ENCODE results near the gene CDH23. TPM values are rescaled to one million over a fixed set of nuclear protein-coding genes. Genes with fewer than 3 reads are reported as not detected.

CDH23 gene
- total and polyA plus RNA-seq, 2 donors (not counting 1 experiment from before 2014, with no cell fraction given) = 0.37 to 0.89 TPM

DNA sequence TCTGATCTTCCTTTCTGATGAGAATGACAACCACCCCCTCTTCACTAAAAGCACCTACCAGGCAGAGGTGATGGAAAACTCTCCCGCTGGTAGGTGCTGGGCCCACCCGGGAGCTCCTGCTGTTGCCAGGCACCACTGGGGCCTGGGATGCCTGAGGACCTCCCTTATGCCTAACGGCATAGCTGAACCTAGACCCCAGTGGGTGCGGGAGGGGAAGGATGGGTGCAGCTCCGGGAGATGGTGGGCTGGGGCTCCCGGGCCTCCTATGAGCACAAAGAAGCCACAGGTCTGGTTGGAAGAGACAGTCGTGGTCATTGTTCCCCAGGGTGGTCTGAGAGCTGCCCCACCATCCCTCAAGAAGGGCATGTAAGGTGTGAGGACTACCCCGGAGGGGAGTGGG lies 392.2 kb downstream of the CDH23 start:
- H4K20me1 ChIP-seq (ENCODE audit: control insufficient read depth, insufficient read depth, low read length, poor library complexity, severe bottlenecking) = no peaks in the 10 kb centered on the region
- POLR2A ChIA-PET = no interaction called here
- no peak overlapping the region for H3K27ac Mint-ChIP-seq
- no peaks in the 10 kb centered on the region for H3K9me3 Mint-ChIP-seq (ENCODE audit: insufficient read depth)
- no peak overlapping the region for H3K4me3 Mint-ChIP-seq
- no peak overlapping the region for H3K4me3 ChIP-seq (ENCODE audit: control extremely low read depth in 1 of 5, extremely low read depth in 1 of 5, insufficient read depth in 1 of 5, low read depth in 2 of 5, low read length in 4 of 5)
- TF ChIP-seq, protein P1, sequence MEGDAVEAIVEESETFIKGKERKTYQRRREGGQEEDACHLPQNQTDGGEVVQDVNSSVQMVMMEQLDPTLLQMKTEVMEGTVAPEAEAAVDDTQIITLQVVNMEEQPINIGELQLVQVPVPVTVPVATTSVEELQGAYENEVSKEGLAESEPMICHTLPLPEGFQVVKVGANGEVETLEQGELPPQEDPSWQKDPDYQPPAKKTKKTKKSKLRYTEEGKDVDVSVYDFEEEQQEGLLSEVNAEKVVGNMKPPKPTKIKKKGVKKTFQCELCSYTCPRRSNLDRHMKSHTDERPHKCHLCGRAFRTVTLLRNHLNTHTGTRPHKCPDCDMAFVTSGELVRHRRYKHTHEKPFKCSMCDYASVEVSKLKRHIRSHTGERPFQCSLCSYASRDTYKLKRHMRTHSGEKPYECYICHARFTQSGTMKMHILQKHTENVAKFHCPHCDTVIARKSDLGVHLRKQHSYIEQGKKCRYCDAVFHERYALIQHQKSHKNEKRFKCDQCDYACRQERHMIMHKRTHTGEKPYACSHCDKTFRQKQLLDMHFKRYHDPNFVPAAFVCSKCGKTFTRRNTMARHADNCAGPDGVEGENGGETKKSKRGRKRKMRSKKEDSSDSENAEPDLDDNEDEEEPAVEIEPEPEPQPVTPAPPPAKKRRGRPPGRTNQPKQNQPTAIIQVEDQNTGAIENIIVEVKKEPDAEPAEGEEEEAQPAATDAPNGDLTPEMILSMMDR (IDR thresholded peaks at IDR 0.05) = no peak
- TF ChIP-seq EZH2 (IDR thresholded peaks at IDR 0.05; ENCODE audit: borderline replicate concordance, insufficient read depth, low read depth, low read length, poor library complexity, severe bottlenecking) = no peak
- CTCF ChIA-PET = no interaction called here
- H3K4me1 ChIP-seq (ENCODE audit: control insufficient read depth in 2 of 2, insufficient read depth in 2 of 2, low read length in 2 of 2) = peaks cover 16 to 19% of the 10 kb centered on the region in 2 donors
- H3K79me2 ChIP-seq (ENCODE audit: control insufficient read depth, insufficient read depth, low read length) = no peaks in the 10 kb centered on the region
- H3K27ac ChIP-seq (ENCODE audit: low read length in 2 of 2) = no peak overlapping the region
- no peaks in the 10 kb centered on the region for H3K27me3 ChIP-seq (replicated peaks in 1 of 4; ENCODE audit: control extremely low read depth in 1 of 4, control insufficient read depth in 3 of 4, insufficient read depth in 4 of 4, low read length in 3 of 4)
- ATAC-seq (ENCODE audit: low read depth) (no peak), DNase-seq (no peak)
- H3K9ac ChIP-seq (ENCODE audit: low read length) = no peak overlapping the region
- H3K4me1 Mint-ChIP-seq = peaks cover 16% of the 10 kb centered on the region
- no peaks in the 10 kb centered on the region for H3K36me3 ChIP-seq (replicated peaks in 1 of 2; ENCODE audit: control extremely low read depth in 1 of 2, control insufficient read depth in 1 of 2, extremely low read depth in 1 of 2, insufficient read depth in 2 of 2, low read length in 1 of 2)
- 100% methylated on average over 3 of the region's 8 CpGs for WGBS (ENCODE audit: insufficient coverage)
- H2AFZ ChIP-seq (ENCODE audit: insufficient read depth, low read depth, low read length, poor library complexity, severe bottlenecking) = no peak overlapping the region
- intact Hi-C loops (cut with micrococcal nuclease) = no loop called here
- no peaks in the 10 kb centered on the region for H3K27me3 Mint-ChIP-seq
- no peak overlapping the region for H3K4me2 ChIP-seq (replicated peaks; ENCODE audit: low read depth, low read length, poor library complexity, severe bottlenecking)
- no peaks in the 10 kb centered on the region for H3K9me3 ChIP-seq (ENCODE audit: control extremely low read depth in 1 of 3, control insufficient read depth in 2 of 3, insufficient read depth in 1 of 3, low read length in 2 of 3)

DNA sequence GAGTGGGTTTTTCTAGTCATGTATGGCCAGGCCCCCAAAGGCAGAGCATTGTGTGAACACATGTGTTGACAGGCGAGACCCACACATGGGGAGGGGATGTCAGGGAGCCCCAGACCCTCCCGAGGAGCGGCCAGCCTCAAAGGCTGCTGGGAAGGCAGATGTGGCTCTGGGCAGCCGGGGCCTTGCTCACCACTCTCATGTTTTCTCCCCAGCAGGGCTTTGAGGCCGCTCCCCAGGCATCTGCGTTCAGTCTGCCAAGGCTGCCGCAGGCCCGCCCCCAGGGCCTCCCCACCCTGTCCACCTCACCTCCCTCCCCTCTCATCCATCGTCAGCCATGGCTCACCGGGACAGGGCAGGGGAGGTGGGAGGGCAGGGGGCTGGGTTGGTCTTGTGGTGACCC lies 393.2 kb downstream of the CDH23 start:
- CTCF ChIA-PET = no interaction called here
- Mint-ChIP-seq H3K27ac (peak overlapping the region; percentile 37), H3K4me3 (no peak overlapping the region), H3K27me3 (peaks cover 6% of the 10 kb centered on the region), H3K4me1 (peaks cover 16% of the 10 kb centered on the region), H3K9me3 (ENCODE audit: insufficient read depth) (no peaks in the 10 kb centered on the region)
- no peaks in the 10 kb centered on the region for H3K27me3 ChIP-seq (replicated peaks in 1 of 4; ENCODE audit: control extremely low read depth in 1 of 4, control insufficient read depth in 3 of 4, insufficient read depth in 4 of 4, low read length in 3 of 4)
- no peaks in the 10 kb centered on the region for H3K36me3 ChIP-seq (replicated peaks in 1 of 2; ENCODE audit: control extremely low read depth in 1 of 2, control insufficient read depth in 1 of 2, extremely low read depth in 1 of 2, insufficient read depth in 2 of 2, low read length in 1 of 2)
- ATAC-seq (ENCODE audit: low read depth) = no peak
- no peaks in the 10 kb centered on the region for H3K9me3 ChIP-seq (ENCODE audit: control extremely low read depth in 1 of 3, control insufficient read depth in 2 of 3, insufficient read depth in 1 of 3, low read length in 2 of 3)
- 94% methylated on average over 4 of the region's 10 CpGs for WGBS (ENCODE audit: insufficient coverage)
- no peaks in the 10 kb centered on the region for H4K20me1 ChIP-seq (ENCODE audit: control insufficient read depth, insufficient read depth, low read length, poor library complexity, severe bottlenecking)
- peaks cover 16 to 19% of the 10 kb centered on the region in 2 donors for H3K4me1 ChIP-seq (ENCODE audit: control insufficient read depth in 2 of 2, insufficient read depth in 2 of 2, low read length in 2 of 2)
- POLR2A ChIA-PET = no interaction called here
- TF ChIP-seq, protein P1 (IDR thresholded peaks at IDR 0.05) = no peak
- TF ChIP-seq EZH2 (IDR thresholded peaks at IDR 0.05; ENCODE audit: borderline replicate concordance, insufficient read depth, low read depth, low read length, poor library complexity, severe bottlenecking) = no peak
- no peak overlapping the region for H3K4me3 ChIP-seq (ENCODE audit: control extremely low read depth in 1 of 5, extremely low read depth in 1 of 5, insufficient read depth in 1 of 5, low read depth in 2 of 5, low read length in 4 of 5)
- no peak overlapping the region for H3K9ac ChIP-seq (ENCODE audit: low read length)
- no peak overlapping the region for H2AFZ ChIP-seq (ENCODE audit: insufficient read depth, low read depth, low read length, poor library complexity, severe bottlenecking)
- H3K4me2 ChIP-seq (replicated peaks; ENCODE audit: low read depth, low read length, poor library complexity, severe bottlenecking) = peak overlapping the region; percentile 69
- no peak overlapping the region for H3K27ac ChIP-seq (ENCODE audit: low read length in 2 of 2)
- intact Hi-C loops (cut with micrococcal nuclease) = no loop called here
- DNase-seq = no peak
- H3K79me2 ChIP-seq (ENCODE audit: control insufficient read depth, insufficient read depth, low read length) = no peaks in the 10 kb centered on the region
